Stimulated activated CD8-positive, alpha-beta memory T cell treated with anti-CD3 and anti-CD28 coated beads, Interleukin-2, amount 100 ng/mL, for 1 hour (primary cell): ENCODE measurements around the gene DNAL4.

Source experiments
- DNase-seq, 2 donors: peaks; one replicate each; pipeline ENCODE4 v3.0.0-alpha.2; 2020; ENCODE audit warnings: low read depth in 2 of 2

Gene DNAL4

GRCh38 chr22:38740116-38740723, 53.7 kb downstream of the DNAL4 start:
- DNase-seq = no peak

- DNase-seq = no peak
Measured at GRCh38 chr22:38739300-38740055, 54.5 kb downstream of the DNAL4 start.

GRCh38 chr22:38738475-38739070, 55.4 kb downstream of the DNAL4 start:
- DNase-seq = no peak

- DNase-seq = no peak
Measured at GRCh38 chr22:38737302-38738060, 56.5 kb downstream of the DNAL4 start.

GRCh38 chr22:38736257-38736570, 57.7 kb downstream of the DNAL4 start:
- no peak for DNase-seq

GRCh38 chr22:38735465-38736256, 58.3 kb downstream of the DNAL4 start:
- DNase-seq = no peak

GRCh38 chr22:38735126-38735464, 58.8 kb downstream of the DNAL4 start:
- DNase-seq = no peak

GRCh38 chr22:38734421-38735100, 59.4 kb downstream of the DNAL4 start:
- no peak for DNase-seq

GRCh38 chr22:38733724-38734381, 60.1 kb downstream of the DNAL4 start:
- no peak for DNase-seq

GRCh38 chr22:38733329-38733723, 60.6 kb downstream of the DNAL4 start:
- DNase-seq = no peak

- no peak for DNase-seq
Measured at GRCh38 chr22:38732251-38732815, 61.6 kb downstream of the DNAL4 start.

GRCh38 chr22:38731703-38732161, 62.2 kb downstream of the DNAL4 start:
- DNase-seq = no peak

- no peak for DNase-seq
Measured at GRCh38 chr22:38730411-38730871, 63.5 kb downstream of the DNAL4 start.

GRCh38 chr22:38729946-38730345, 64.0 kb downstream of the DNAL4 start:
- no peak for DNase-seq

GRCh38 chr22:38728871-38729796, 64.8 kb downstream of the DNAL4 start:
- DNase-seq = no peak
